ENCODE measurements around the gene CEMIP. TPM values are rescaled to one million over a fixed set of nuclear protein-coding genes. Genes with fewer than 3 reads are reported as not detected.
A peak's percentile ranks its signal among the peaks of the same experiment; 100 is the strongest.

Gene CEMIP
- polyA plus RNA-seq, 1 experiment = 725 TPM

GRCh38 chr15:80776420-80777045 is 2.6 kb upstream of the CEMIP start:
- POLR2A ChIA-PET = interaction anchor here (0.5 to 1.3 kb wide), 4 partner anchors 152 to 224 kb away, joined by 3 to 7 read pairs (median 3); no protein-coding TSS in a partner anchor
- no peak overlapping the region for H3K4me3 ChIP-seq (ENCODE audit: low read depth, low read length)

GRCh38 chr15:80777137-80777536 is 2.0 kb upstream of the CEMIP start:
- Histone ChIP-seq H3K27me3 (ENCODE audit: control insufficient read depth, insufficient read depth, low read length) (no peaks in the 10 kb centered on the region), H3K4me3 (ENCODE audit: low read depth, low read length) (no peak overlapping the region), H3K36me3 (ENCODE audit: control insufficient read depth, insufficient read depth, low read length) (peaks cover 16% of the 10 kb centered on the region)
- ChIA-PET CTCF (interaction anchor here (0.7 to 7.4 kb wide), 36 partner anchors 9 to 406 kb away, joined by 3 to 191 read pairs (median 4); partner anchors contain the start of gene ABHD17C), POLR2A (interaction anchor here (0.5 to 1.3 kb wide), 2 partner anchors 180 to 210 kb away, joined by 3 to 7 read pairs; no protein-coding TSS in a partner anchor)
- TF ChIP-seq CTCF (IDR thresholded peaks at IDR 0.05; ENCODE audit: insufficient read depth, low read depth, low read length) = no peak
- no peak for DNase-seq (ENCODE audit: low read depth)

More at GRCh38 chr15:80776420-80777045, 2.6 kb upstream of the CEMIP start:
- H3K36me3 ChIP-seq (ENCODE audit: control insufficient read depth, insufficient read depth, low read length) = peaks cover 14% of the 10 kb centered on the region
- TF ChIP-seq CTCF (IDR thresholded peaks at IDR 0.05; ENCODE audit: insufficient read depth, low read depth, low read length) = peak; percentile 85
- CTCF ChIA-PET = interaction anchor here (0.6 to 7.4 kb wide), 47 partner anchors 10 to 405 kb away, joined by 3 to 191 read pairs (median 4); partner anchors contain the start of gene ABHD17C
- H3K27me3 ChIP-seq (ENCODE audit: control insufficient read depth, insufficient read depth, low read length) = no peaks in the 10 kb centered on the region
- DNase-seq (ENCODE audit: low read depth) = no peak

- POLR2A ChIA-PET = no interaction called here
- TF ChIP-seq CTCF (IDR thresholded peaks at IDR 0.05; ENCODE audit: insufficient read depth, low read depth, low read length) = no peak
- H3K4me3 ChIP-seq (ENCODE audit: low read depth, low read length) = no peak overlapping the region
- DNase-seq (ENCODE audit: low read depth) = no peak
- peaks cover 23% of the 10 kb centered on the region for H3K36me3 ChIP-seq (ENCODE audit: control insufficient read depth, insufficient read depth, low read length)
- H3K27me3 ChIP-seq (ENCODE audit: control insufficient read depth, insufficient read depth, low read length) = no peaks in the 10 kb centered on the region
- CTCF ChIA-PET = interaction anchor here (0.7 to 7.4 kb wide), 22 partner anchors 8 to 367 kb away, joined by 3 to 191 read pairs (median 6); partner anchors contain the start of gene ABHD17C
Observed at GRCh38 chr15:80777826-80778620, 1.1 kb upstream of the CEMIP start.

GRCh38 chr15:80778621-80778963 is 578 bp upstream of the CEMIP start:
- peak overlapping the region; percentile 20; the same call in 1 of the 2 replicates for H3K4me3 ChIP-seq (ENCODE audit: low read depth, low read length)
- DNase-seq (ENCODE audit: low read depth) = no peak
- CTCF ChIA-PET = interaction anchor here (1.0 to 7.4 kb wide), 16 partner anchors 13 to 365 kb away, joined by 3 to 191 read pairs (median 10); no protein-coding TSS in a partner anchor

More at GRCh38 chr15:80778621-80778963, 578 bp upstream of the CEMIP start:
- no peaks in the 10 kb centered on the region for H3K27me3 ChIP-seq (ENCODE audit: control insufficient read depth, insufficient read depth, low read length)
- peaks cover 27% of the 10 kb centered on the region for H3K36me3 ChIP-seq (ENCODE audit: control insufficient read depth, insufficient read depth, low read length)
- POLR2A ChIA-PET = interaction anchor here (1.0 to 1.8 kb wide), 5 partner anchors 211 to 290 kb away, joined by 3 to 12 read pairs (median 8); no protein-coding TSS in a partner anchor
- no peak for TF ChIP-seq CTCF (IDR thresholded peaks at IDR 0.05; ENCODE audit: insufficient read depth, low read depth, low read length)

Data from BJ (cell line).